GM19467 (cell line): ENCODE data around the gene FIZ1.
"Not testable (repeated sequence)": the region's sequence is repeated elsewhere in the genome, so short reads cannot be mapped to it uniquely, and the experiment has no call there.

Experiments
- ATAC-seq: cut with Tn5 transposase; IDR thresholded peaks from one replicate; pipeline ENCODE4 v1.9.1; 2021; ENCODE audit warnings: mild to moderate bottlenecking, moderate library complexity; ENCODE audit not compliant: unreplicated experiment

FIZ1 gene

GRCh38 chr19:55578761-55579747 lies 20.3 kb downstream of the FIZ1 start:
- no peak for ATAC-seq

GRCh38 chr19:55578031-55578760 lies 21.1 kb downstream of the FIZ1 start:
- no peak for ATAC-seq

GRCh38 chr19:55576746-55577145 lies 22.6 kb downstream of the FIZ1 start:
- no peak for ATAC-seq

- not testable (repeated sequence) for ATAC-seq
These were observed 25.4 kb downstream of the FIZ1 start for GRCh38 chr19:55573929-55574328.

- not testable (repeated sequence) for ATAC-seq
These were observed 29.8 kb downstream of the FIZ1 start for GRCh38 chr19:55569477-55569876.

GRCh38 chr19:55567708-55568328 lies 31.5 kb downstream of the FIZ1 start:
- no peak for ATAC-seq

GRCh38 chr19:55566823-55567222 lies 32.5 kb downstream of the FIZ1 start:
- ATAC-seq, result no peak

GRCh38 chr19:55563261-55563690 lies 36.0 kb downstream of the FIZ1 start:
- no peak for ATAC-seq

GRCh38 chr19:55559684-55560083 lies 39.6 kb downstream of the FIZ1 start:
- ATAC-seq, result no peak

- ATAC-seq, result no peak
These were observed 44.6 kb downstream of the FIZ1 start for GRCh38 chr19:55554741-55555152.

GRCh38 chr19:55554302-55554701 lies 45.0 kb downstream of the FIZ1 start:
- no peak for ATAC-seq

- ATAC-seq, result no peak
These were observed 45.8 kb downstream of the FIZ1 start for GRCh38 chr19:55553217-55554182.

- ATAC-seq, result no peak
These were observed 46.7 kb downstream of the FIZ1 start for GRCh38 chr19:55552620-55553019.

- ATAC-seq, result no peak
These were observed 47.1 kb downstream of the FIZ1 start for GRCh38 chr19:55552206-55552605.

GRCh38 chr19:55550321-55550650 lies 49.0 kb downstream of the FIZ1 start:
- no peak for ATAC-seq

GRCh38 chr19:55549500-55550320 lies 49.6 kb downstream of the FIZ1 start:
- ATAC-seq, result no peak

- no peak for ATAC-seq
These were observed 52.3 kb downstream of the FIZ1 start for GRCh38 chr19:55546822-55547614.

- no peak for ATAC-seq
These were observed 53.3 kb downstream of the FIZ1 start for GRCh38 chr19:55546011-55546410.

- no peak for ATAC-seq
These were observed 53.9 kb downstream of the FIZ1 start, which contains the start of gene SBK3 for GRCh38 chr19:55545443-55545842. Gene SBK3, minus strand, starts transcription at chr19:55545543. Its CDS starts 0 bp downstream, at chr19:55545543.
